Muscle layer of duodenum (tissue), 2 donors: ENCODE data around the gene OR1G1.
"Not testable (repeated sequence)": the region's sequence is repeated elsewhere in the genome, so short reads cannot be mapped to it uniquely, and the experiment has no call there.

Experiments
- H3K27ac ChIP-seq: one replicate; pipeline ENCODE4 v1.7.0; 2013; ENCODE audit warnings: mild to moderate bottlenecking, low read length
- H3K27me3 ChIP-seq: one replicate; pipeline ENCODE4 v1.7.0; 2013; ENCODE audit warnings: low read depth, mild to moderate bottlenecking, control low read depth, low read length
- H3K36me3 ChIP-seq, 2 donors: one replicate each; pipeline ENCODE4 v1.7.0; 2013; ENCODE audit warnings: low read length in 2 of 2, control low read depth in 1 of 2, mild to moderate bottlenecking in 1 of 2; ENCODE audit not compliant: insufficient read depth in 2 of 2, control insufficient read depth in 1 of 2
- H3K4me1 ChIP-seq, 2 donors: one replicate each; pipeline ENCODE4 v1.7.0; 2013; ENCODE audit warnings: low read length in 2 of 2, mild to moderate bottlenecking in 2 of 2, control low read depth in 1 of 2, moderate library complexity in 1 of 2; ENCODE audit not compliant: insufficient read depth in 2 of 2, control insufficient read depth in 1 of 2
- H3K4me3 ChIP-seq, 2 donors: one replicate each; pipeline ENCODE4 v1.7.0; 2013; ENCODE audit warnings: low read length in 2 of 2, low read depth in 1 of 2, mild to moderate bottlenecking in 1 of 2
- H3K9me3 ChIP-seq, 2 donors: one replicate each; pipeline ENCODE4 v1.7.0; 2013; ENCODE audit warnings: low read length in 2 of 2, control low read depth in 1 of 2, mild to moderate bottlenecking in 1 of 2; ENCODE audit not compliant: control insufficient read depth in 1 of 2
- donor health status: healthy.

The OR1G1 gene

GRCh38 chr17:3127451-3127850, at the start of gene OR1G1:
Gene OR1G1, minus strand, starts transcription at chr17:3127551. Its CDS starts 0 bp downstream, at chr17:3127551.
- Histone ChIP-seq H3K4me3 (no peak within 1 kb of the TSS), H3K9me3 (no peaks in the 10 kb centered on the region), H3K36me3 (no peaks in the 10 kb centered on the region), H3K27ac (no peak within 1 kb of the TSS), H3K27me3 (no peaks in the 10 kb centered on the region), H3K4me1 (no peaks in the 10 kb centered on the region)

GRCh38 chr17:3167574-3167973, 40.2 kb upstream of the OR1G1 start:
- Histone ChIP-seq H3K4me1 (no peaks in the 10 kb centered on the region), H3K4me3 (no peak overlapping the region), H3K27me3 (no peaks in the 10 kb centered on the region), H3K36me3 (no peaks in the 10 kb centered on the region), H3K27ac (no peak overlapping the region), H3K9me3 (peaks cover 0 to 16% of the 10 kb centered on the region in 2 donors)

DNA sequence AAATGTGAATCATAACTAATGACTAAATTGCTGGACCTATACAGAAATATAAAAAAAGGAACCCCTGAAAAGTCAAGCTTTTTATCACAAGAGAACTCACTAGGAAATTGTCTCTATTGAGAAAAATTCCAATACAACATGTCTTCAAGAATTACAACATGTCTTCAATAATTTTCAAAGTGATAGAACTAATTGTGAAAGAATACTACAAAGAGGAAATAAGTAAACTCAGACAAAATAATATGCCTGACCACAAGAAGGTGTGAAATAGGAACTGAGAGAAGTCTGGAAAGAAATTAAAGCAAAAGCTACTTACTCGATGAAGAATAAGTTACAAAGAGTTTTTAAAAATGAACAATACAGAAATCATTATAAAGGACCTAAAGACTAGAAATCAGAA, 29.9 kb upstream of the OR1G1 start:
- H3K36me3 ChIP-seq, result no peaks in the 10 kb centered on the region
- no peaks in the 10 kb centered on the region for H3K9me3 ChIP-seq
- no peaks in the 10 kb centered on the region for H3K27me3 ChIP-seq
- H3K27ac ChIP-seq, result no peak overlapping the region
- H3K4me1 ChIP-seq, result no peaks in the 10 kb centered on the region
- no peak overlapping the region for H3K4me3 ChIP-seq

- H3K9me3 ChIP-seq, H3K4me3 ChIP-seq, H3K4me1 ChIP-seq, H3K27me3 ChIP-seq, H3K27ac ChIP-seq, H3K36me3 ChIP-seq: not testable (repeated sequence)
Measured at GRCh38 chr17:3137494-3137893, 10.1 kb upstream of the OR1G1 start.

DNA sequence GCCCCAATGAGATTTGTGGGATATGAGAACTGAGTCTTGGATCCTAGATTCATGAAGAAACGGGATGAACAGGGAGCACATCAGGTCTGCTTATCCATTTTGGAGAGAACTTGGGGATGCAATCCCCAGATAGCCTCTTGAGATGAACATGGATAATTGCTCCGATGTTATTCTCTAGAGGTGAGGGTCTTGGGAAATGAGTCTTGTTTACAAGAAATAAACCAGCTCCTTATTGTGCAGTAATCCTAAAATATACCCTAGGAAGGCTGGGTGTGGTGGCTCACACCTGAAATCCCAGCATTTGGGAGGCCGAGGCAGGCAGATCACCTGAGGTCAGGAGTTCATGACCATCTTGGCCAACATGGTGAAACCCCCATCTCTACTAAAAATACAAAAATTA, 23.0 kb downstream of the OR1G1 start, which contains the start of gene OR1D2:
OR1D2 (minus strand) TSS at position 101 of the 400 bp plus-strand sequence. CDS start 11,426 bp downstream, outside the sequence.
- H3K36me3 ChIP-seq, result no peaks in the 10 kb centered on the region
- peaks cover 0 to 6% of the 10 kb centered on the region in 2 donors for H3K9me3 ChIP-seq
- H3K27me3 ChIP-seq, result no peaks in the 10 kb centered on the region
- no peak within 1 kb of the TSS for H3K4me3 ChIP-seq
- no peak within 1 kb of the TSS for H3K27ac ChIP-seq
- no peaks in the 10 kb centered on the region for H3K4me1 ChIP-seq
